H1 (cell line): Measurements from ENCODE around the gene GRP. TPM values are rescaled to one million over a fixed set of nuclear protein-coding genes. Genes with fewer than 3 reads are reported as not detected.

ENCODE experiments used
- CBX5 ChIP-seq: fragments of 300-800, 300-1000 bp; sonication (generic); IDR thresholded peaks from 2 replicates; pipeline ENCODE4 v1.7.1; 2016; ENCODE audit warnings: antibody characterized with exemption, low read length, low read depth
- EP300 ChIP-seq, 2 experiments: IDR thresholded peaks; 1 replicate in 1 of 2; 2 replicates in 1 of 2; pipeline ENCODE4 v1.6.1; 2011 to 2012; ENCODE audit warnings: low read depth in 2 of 2, low read length in 2 of 2, mild to moderate bottlenecking in 2 of 2, borderline replicate concordance in 1 of 2, inconsistent platforms in 1 of 2, moderate library complexity in 1 of 2
- RBBP5 ChIP-seq: IDR thresholded peaks from 2 replicates; pipeline ENCODE4 v1.7.1; 2012; ENCODE audit warnings: low read depth, mild to moderate bottlenecking, inconsistent platforms, low read length, moderate library complexity, borderline replicate concordance
- SIRT6 ChIP-seq: IDR thresholded peaks from one replicate; pipeline ENCODE4 v1.7.1; 2012; ENCODE audit warnings: low read length, inconsistent platforms
- SP2 ChIP-seq: IDR thresholded peaks from 2 replicates; pipeline ENCODE4 v1.6.1; 2012; ENCODE audit warnings: mild to moderate bottlenecking, low read length, inconsistent platforms
- SP4 ChIP-seq: IDR thresholded peaks from 2 replicates; pipeline ENCODE4 v1.6.1; 2012; ENCODE audit warnings: low read length, inconsistent platforms
- polyA plus RNA-seq, 7 experiments: library from polyadenylated mRNA; depleted of rRNA in 3 of 7; stranded (reverse) in 5 of 7; unstranded in 2 of 7; fragments of >200 nt in 5 of 7; fragments of 200-250 nt in 2 of 7; gene quantifications; 1 replicate in 5 of 7; 2 replicates in 1 of 7; 4 replicates in 1 of 7; pipeline versions ENCODE4 v1.2.1 to v1.2.3, GENCODE V29; 2011 to 2013; ENCODE audit warnings: missing spikeins in 2 of 7, mixed read lengths in 2 of 7
- total RNA-seq: library from RNA; stranded (reverse); fragmentation: NEBNext Ultra II Directional; extraction: Animal tissue kit (Norgen Biotek cat#: 25700); gene quantifications from 2 replicates; pipeline ENCODE4 v1.2.1, GENCODE V29; 2021
- TF ChIP-seq, protein P1 (sequence below), 3 experiments: IDR thresholded peaks; 1 replicate in 2 of 3; 2 replicates in 1 of 3; pipeline versions ENCODE4 v1.5.1 to v1.6.1; 2011; ENCODE audit warnings: low read length in 3 of 3, mild to moderate bottlenecking in 3 of 3, inconsistent platforms in 2 of 3, low read depth in 1 of 3, moderate library complexity in 1 of 3; ENCODE audit not compliant: insufficient read depth in 1 of 3; ENCODE audit errors: control extremely low read depth in 1 of 3

GRP gene
- total and polyA plus RNA-seq, 2 of the 8 experiments (the other 6 are each of a cell fraction or from before 2014, with no cell fraction given) = not detected

GRCh38 chr18:59211629-59212028 lies 8.3 kb upstream of the GRP start (continued):
- TF ChIP-seq EP300 (IDR thresholded peaks at IDR 0.05; ENCODE audit: borderline replicate concordance in 1 of 2, low read depth in 2 of 2, low read length in 2 of 2) (no peak), SP2 (no peak), RBBP5 (no peak), CBX5 (no peak), SP4 (no peak), SIRT6 (no peak)
- TF ChIP-seq, protein P1, sequence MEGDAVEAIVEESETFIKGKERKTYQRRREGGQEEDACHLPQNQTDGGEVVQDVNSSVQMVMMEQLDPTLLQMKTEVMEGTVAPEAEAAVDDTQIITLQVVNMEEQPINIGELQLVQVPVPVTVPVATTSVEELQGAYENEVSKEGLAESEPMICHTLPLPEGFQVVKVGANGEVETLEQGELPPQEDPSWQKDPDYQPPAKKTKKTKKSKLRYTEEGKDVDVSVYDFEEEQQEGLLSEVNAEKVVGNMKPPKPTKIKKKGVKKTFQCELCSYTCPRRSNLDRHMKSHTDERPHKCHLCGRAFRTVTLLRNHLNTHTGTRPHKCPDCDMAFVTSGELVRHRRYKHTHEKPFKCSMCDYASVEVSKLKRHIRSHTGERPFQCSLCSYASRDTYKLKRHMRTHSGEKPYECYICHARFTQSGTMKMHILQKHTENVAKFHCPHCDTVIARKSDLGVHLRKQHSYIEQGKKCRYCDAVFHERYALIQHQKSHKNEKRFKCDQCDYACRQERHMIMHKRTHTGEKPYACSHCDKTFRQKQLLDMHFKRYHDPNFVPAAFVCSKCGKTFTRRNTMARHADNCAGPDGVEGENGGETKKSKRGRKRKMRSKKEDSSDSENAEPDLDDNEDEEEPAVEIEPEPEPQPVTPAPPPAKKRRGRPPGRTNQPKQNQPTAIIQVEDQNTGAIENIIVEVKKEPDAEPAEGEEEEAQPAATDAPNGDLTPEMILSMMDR (IDR thresholded peaks at IDR 0.05; ENCODE audit: control extremely low read depth in 1 of 3, insufficient read depth in 1 of 3, low read depth in 1 of 3, low read length in 3 of 3) = no peak
